DMS 273 treated with DMSO at 0.1 percent for 48 hours (cell line): ENCODE results near the gene KLF3.

Experiments used
- DNase-seq: peaks from one replicate; lab custom pipeline; 2025; lab: John Stamatoyannopoulos, UW

The KLF3 gene

DNA sequence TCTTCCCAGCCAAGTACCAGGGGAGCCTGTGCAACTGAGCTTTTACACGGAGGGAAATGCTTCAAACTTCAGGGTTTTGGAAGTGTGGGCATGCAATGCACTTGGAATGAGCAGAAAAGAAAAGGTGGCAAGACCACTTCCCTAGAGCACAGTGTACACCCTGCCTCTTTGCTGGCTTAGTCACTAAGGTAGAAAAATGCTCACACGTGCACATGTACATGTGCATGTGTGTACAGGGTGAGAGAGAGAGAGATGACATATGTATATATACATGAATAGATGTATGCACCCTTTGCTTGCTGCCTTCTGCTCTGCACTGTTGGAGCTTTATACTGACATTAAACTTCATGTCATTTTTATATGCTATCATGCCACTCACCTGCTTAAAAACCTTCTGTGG lies 7.9 kb upstream of the KLF3 start:
- no peak for DNase-seq

DNA sequence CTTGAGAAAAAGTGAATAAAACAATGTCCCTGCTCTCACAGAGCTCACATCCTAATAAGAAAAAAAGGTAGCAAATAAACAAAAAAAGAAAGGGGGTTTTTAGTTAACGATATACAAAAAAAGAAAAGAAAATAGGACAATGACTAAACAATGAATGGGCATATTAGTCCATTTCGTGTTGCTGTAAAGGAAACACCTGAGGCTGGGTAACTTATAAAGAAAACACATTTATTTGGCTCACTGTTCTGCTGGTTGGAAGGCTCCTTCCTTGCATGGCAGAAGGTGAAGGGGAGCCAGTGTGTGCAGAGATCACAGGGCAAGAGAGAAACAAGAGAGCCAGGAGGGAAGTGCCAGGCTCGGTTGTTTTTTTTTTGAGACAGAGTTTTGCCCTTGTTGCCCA lies 4.7 kb upstream of the KLF3 start:
- no peak for DNase-seq

DNA sequence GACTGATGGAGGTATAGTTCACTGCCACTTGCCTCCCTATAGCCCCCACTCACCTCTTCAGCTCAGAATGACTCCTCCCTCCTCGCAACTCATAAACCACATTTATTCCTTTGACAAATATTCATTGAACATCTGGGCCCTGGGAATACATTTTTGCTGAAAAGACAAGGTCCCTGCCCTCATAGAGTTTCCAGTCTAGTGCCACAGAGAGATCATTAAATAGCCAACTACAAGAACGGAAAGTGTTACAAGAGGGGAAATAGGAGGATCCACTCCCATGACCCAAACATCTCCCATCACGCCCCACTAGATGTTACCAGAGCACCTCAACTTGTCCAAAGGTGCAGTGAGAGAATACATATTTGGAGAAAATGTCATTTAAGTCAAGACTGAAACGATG lies 3.2 kb upstream of the KLF3 start:
- DNase-seq = no peak

DNA sequence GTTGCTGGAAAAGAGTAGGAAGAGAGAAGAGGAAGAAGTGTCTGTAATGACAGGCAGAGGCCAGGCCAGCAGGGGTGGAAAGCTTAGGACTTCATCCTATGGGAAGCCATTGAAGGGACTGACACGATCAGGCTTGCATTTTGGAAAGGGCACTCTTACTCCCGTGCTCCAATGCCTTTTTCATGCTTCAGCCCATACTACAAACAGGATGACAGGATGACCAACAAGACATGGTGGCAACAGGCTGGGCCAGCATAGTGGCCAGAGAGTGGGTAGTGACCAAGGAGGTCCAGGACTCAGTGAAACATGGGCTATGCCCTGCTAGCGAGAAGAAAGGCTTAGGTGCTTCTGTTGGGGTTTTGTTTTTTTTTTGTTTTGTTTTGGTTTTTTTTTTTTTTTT lies 2.6 kb upstream of the KLF3 start:
- no peak for DNase-seq

DNA sequence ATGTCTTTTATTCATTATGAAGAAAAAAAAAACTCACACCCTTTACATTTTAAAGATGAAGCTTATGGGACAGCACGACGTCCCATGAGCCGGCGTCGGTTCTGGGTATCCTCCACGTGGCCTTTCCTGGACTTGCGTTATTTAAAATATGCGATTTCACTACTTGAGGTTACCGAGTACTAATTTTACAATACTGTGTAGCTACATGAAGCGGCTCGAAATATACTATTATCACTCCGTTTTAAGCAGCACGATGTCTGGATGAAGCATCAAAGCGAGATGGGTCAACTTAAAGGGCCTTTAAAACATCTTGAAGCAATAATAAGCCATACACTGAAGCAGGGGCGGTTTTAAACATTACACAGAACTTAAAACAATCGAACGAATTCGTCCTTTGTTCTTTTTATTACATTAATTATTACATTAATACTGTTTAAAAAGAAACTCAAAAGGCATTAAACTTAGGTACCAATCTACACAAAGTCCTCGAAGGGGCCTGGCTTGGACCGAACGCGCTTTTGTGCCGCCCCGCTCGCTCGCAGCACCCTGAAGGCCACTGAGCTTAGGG lies 1.4 kb upstream of the KLF3 start:
- DNase-seq = no peak

DNA sequence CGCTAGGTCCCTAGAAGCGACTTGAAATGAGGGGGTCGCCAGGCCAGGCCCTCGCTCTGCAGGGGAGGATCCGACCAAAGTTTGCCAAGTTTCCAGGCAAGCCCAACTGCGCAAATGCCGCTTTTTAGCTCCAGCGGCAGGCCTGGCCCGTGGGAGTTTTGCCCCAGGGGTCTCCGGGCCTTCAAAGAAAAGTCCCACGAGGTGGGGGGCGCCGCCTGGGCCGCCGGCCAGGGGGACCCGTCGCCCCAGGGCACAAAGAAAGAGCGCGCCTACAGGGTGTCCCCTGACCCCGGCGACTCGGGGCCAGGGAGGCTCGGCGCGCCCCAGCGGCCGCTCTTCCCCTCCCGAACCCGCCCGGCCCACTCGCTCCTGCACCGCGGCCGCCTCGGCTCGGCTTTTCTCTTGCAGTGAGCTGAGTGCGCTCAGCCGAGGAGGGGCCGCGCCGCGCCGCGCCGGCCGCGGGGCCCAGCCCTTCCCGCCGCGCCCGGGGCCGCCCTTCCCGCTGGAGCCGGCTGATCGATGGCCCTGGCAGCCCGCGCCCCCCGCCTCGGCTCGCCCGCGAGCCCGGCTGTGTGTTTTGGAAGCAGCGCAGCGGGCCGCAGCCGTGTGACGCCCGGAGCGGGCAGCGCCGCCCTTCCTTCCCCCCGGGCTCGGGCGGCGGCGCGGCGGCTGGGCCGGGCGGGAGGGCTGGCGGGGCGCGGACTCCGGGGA lies 754 bp upstream of the KLF3 start:
- DNase-seq = no peak

DNA sequence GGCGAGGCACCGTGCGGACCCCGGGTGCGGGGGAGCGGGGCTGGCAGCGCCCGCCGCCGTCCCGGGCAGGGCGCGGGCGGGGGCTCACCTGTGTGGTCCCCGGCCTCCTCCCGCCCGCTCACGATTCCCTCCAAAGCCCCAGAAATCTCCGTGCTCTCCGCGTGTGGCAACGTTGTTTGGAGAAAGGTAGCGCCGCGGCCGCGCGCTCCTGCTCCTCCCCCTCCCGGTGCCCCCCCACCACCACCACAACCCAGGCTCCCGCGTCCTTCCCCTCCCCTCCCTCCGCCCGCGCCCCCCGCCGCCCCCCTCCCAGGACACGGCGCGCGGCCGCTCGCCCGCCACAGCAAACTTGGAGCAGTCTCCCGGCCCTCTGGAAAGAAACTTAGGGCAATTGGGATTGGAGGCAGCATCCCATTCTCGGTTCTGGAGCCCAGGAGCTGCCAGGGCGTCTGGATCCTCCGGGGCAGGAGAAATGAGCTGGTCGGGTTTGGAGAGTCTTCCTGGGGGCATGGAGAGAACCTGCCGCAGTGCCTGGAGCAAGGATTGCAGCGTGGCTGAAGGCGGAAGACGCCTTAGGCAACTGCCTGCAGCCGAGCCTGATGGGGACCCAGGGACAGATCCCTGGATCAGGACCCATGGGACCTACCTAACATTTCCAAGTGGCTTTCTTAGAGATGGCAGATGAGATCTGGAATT lies 855 bp downstream of the KLF3 start:
- peak; percentile 18 for DNase-seq

DNA sequence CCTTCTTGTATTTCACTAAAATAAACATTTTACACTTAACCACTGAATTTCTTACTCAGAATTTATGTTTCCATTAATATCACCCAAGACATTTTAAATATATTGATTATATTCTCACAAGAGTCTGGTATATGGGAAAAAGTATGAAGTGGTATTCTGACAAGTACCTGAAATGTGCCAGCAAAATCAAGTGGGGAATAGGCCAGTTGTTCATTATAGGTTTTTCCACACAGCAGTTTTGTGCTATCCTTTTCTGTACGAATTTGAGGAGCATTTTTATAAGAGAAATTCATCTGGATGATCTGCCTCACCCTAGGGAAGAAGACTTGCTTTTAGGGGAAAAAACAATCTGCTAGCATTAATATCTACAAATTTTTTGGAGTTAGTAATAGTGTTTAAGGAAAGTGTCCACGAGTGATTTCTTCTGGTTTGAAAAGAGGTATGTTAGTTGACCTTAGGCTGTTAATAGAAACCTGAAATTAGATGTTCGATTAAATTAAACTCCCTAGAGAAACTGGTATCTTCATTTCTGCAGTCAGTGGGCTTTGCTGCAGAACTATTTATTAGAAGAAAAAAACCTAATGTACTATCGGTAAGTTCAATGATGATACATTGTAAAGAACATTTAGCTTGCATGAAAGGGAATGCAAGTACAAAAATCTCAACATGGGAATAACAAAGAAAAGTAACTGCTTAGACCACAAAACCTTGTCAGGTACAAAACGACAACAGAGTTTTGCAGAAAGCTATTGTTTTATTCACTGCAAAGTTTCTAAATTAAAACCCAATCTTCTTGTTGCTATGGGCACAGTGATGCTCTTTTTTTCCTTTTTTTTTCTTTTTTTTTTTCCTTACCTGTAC lies 1.8 kb downstream of the KLF3 start:
- DNase-seq = no peak

DNA sequence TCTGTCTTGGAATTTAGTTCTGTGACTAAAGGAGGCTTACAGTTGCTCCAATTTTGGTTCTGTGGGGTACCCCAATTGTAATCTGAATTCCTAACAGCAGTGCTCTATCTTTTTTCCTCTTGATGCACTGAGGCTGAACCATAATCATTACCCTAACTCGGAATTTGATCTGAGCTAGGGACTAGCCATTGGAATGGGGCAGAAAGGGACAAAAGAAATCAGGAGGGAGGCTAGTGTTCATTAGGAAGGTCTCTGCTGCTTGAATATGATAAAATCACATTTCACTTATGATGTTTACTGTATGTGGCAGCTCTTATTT lies 2.7 kb downstream of the KLF3 start:
- DNase-seq = no peak

DNA sequence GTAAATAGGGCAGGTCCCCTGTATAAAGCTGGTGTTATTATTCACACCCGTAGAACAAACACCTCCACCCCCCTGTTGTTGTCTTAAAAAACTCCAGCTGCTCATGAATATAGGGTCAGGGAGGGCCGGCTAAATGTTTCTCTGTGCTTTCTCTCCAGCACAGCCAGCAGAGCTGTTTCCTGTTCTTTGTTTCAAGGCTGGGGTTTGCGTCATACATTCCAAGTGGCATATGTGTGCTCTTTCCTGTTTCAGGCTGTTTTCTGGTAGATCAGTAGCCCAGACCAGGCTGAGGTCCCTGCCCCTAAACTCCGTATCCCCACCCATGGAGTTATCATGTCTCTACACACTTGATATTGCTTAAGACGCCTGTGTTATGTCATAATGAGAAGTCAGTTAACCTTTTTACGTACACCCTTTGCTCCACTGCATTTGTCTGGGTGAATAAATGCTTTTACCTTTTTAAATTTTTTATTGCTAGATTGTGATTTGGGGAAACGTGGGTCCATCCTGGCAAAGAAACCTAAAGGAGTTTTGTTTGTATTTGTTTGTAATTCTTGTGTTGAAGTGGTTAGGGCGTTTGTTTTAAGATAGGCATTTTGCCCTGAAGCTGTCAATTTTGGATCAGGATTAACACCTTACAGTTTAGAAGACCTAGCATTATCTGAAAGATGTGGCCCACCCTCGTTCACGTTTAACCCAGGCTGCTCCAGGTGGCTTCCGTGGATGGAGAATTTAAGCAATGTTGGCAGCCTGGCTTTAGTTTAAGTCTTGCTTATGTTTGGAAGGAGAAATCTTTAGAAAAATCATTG lies 3.3 kb downstream of the KLF3 start:
- DNase-seq = peak; percentile 79

DNA sequence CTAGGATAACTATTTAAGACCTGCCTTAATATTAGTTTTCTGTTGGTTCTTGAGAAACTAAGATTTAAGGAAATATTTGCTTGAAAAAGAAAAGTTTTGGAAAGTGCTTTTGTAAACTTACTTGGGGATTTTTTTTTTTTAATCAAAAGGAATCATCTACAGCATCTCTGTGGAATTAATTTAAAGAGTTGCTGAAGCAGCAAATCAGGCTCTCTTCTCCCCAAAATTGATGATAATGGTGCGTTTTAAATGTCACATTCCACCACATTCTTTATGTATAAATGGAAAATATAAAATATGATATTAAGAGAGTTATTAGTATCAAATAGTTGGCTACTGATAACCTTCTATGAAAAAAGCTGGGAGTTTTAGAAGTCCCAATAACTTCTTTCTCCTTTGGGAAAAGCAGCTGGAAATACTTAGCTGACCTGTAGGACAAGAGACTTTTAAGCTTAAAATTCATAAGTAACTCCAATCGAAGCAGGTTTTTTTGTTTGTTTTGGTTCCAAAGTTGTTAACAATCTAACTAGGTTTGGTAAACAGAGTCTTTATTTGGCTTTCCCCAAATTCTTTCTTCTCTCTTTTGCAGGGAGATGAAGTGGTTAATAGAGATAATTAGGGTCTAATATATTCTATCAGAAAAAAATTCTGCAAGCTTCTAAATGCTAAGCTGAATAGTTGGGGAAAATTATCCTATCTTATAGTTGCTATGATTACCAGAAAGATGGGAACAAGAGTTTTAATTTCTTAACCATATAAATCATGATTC lies 4.4 kb downstream of the KLF3 start:
- no peak for DNase-seq

DNA sequence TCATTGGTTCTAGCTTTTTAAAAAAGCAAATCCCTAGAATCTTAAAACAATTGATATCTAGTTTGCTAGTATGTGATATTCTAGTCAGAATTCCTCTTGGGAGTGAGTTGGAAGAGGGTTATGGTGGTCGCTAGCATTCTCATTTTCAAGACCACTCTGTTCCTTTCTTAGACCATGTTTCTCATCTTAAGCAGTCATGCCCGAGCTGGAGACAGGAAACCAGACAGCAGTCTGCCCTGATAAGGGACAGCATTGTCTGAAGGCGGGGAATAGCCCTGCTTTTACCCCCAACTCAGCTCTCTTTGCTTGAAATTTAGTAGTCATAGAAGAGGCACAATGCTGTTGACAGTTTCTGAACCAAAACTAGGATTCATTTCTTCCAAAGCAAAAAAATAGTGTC lies 5.2 kb downstream of the KLF3 start:
- no peak for DNase-seq

DNA sequence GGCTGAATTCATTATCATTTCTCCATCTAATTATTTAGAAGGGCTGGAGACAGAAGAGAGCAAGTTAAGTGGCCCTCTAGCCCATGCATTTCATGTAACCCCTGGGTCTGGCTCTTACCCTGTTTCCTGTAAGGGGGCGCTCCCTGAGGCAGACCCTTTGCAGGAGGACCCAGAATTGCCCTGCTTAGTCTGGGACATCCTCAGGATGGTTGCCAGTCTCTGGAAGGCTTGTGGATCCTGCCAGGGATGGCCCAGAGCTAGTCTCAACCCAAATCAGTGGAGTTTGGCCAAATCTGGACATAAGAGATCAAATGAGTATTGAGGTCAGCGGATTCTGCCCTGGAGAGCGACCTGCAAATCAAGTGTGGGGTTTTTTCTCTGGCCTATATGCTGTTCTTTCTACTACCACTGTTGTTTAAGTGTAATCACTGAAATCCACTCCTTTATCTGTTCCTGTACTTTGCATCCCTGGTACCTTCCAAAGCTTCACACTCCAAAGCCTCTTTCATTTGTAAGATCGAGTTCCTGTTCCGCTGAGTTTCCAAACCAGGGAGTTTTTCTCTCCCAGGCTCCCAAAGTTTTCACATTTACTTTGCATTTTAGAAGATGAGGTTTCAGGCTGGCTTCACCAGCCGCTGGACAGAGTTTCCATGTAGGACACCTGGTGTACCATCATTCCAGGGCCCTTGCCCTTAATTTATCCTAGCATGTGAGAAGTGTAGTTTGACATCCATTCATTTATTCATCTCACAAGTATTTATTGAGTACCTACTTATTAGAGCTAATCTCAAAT lies 6.3 kb downstream of the KLF3 start:
- no peak for DNase-seq

DNA sequence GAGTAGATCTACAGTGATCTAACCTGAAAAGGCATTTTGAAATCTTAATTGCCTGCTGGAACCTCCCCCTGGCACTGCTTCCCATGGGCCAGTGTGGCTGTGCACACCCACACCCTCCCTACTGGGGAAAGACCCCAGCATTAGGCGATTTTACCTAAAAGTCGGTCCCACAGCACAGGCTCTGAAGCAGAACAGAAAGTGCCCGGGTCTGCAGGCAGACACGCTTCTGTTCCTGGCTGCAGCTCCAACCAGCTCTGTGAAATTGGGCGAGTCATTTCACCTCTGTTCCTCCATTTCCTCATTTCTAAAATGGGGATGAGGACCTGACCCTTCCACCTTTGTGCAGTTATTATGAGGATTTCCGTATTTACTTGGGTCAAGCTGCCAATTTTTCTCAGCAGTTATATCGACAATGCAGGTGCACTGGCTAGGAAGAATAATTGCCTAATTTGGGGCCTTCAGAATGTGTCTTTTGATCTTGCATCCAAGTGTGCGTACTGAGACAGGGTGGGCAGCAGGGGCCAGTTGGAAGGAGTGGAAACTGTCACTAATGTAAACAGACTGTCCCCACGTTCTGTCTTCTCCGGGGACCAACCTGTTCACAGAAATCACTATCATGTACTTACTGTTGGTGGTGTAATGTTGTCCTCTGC lies 7.1 kb downstream of the KLF3 start:
- no peak for DNase-seq

DNA sequence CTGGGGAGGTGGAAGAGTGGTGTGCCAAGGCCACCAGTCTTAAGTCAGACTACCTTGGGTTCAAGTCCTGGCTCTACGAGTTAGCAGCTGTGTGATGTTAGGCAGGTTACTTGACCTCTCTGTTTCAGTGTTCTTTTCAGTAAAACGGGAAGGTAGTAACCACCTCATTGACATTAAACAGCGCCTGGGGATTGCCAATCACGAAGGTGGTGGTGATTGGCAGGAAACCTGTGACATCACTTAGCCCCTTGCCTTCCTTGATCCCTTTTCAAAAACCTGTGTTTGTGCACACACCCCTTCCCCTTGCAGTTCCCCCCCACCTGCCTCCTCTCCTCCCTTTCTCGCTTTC lies 7.6 kb downstream of the KLF3 start:
- DNase-seq = no peak

DNA sequence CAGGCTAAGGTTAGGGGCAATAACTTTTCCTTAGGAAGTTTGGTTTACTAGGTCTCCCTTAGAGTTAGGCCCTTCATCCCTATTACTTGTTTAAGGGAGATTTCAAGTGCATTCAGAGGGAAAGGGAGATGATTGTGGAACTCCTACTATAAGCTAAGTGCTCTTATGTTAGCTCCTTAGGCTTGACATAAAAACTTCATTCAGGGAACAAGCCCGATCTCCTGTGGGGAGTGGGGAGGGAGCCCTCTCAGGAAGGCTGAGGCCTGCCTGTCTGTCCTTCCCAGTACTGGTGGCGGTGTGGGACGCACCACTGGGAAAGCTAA lies 8.0 kb downstream of the KLF3 start:
- DNase-seq = no peak

DNA sequence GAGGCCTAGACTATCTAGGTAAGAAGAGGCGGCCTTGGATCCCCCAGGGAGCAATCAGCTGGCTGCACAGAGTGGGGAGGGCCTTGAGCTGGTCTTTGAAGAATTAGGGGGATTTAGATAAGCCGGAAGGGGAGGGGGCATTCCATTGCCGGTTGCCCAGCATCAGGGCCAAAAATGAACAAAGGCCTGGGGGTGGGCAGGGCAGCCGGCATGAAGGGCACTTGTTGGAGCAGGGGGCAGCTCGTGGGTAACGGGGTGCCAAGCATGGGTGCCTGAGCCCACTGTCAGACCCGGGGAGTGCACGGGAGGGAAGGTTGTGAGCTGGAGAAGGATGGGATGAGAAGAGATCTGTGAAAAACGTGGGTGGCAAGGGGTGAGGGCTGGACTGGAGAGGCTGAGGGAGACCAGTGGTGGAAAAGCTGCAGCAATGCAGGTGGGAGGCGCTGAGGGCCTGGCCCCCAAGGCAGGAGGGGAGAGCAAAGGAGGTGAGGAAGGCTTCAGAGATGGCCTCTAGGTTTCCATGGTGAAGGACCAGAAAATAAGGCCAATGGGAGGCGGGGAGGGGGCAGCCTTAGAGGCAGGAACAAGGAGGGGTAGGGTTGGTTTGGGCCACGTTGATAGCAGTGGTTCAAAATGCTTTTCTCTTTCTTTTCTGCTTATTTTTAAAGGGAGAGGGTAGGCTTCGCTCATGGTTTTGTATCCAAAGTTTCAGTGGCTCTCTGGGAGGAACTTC lies 8.6 kb downstream of the KLF3 start:
- DNase-seq = no peak

DNA sequence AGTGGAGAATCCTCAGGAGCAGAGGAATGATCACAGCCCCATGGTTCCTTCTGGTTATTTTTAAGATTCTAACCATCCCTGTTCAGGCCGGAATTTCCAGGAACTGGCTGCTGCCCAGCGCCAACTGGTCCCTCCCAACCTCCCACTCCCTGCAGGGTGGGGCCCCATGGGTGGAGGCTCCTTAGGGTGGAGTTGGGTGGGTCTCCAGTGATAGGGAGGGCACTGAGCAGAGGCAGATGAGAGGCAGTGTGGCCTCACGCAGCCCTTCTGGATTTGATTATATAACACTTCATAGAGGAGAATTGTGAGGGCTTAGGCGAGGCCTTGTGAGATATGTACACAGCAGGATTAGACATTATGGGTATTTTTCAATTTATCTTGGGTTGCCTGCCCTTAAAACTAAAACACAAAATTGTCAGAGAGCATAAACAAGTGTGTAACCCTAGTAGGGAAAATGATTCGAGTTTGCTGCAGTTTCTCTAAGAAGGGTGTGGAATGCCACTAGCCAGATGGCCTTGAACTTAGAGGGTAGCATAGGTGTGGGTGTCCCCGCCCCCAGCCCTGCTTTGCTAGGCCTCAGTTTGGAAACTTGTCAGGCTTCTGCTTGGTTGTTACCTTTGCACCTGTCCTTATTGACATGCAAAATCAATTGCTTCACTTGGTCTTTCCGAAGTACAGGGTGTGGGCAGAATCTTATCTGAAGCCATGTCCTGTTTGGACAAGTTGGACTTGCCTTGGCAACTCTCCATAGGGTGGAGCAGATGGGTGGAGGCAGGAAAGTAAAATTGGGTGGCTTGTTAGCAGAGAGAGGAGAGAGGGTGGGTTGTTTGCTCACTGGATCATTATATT lies 9.4 kb downstream of the KLF3 start:
- DNase-seq = peak; percentile 45
